HL-60/S4 treated with phorbol 12-myristate 13-acetate at 8.2 ng/mL for 4 days and 3 days (cell line): Measurements from ENCODE around the gene TIMM10.

Experiments
- in situ Hi-C: fragments of 300-500 bp; cut with MboI; formaldehyde crosslinking; loops from 2 replicates; pipeline ENCODE4 v1.15.0; 2022; ENCODE audit warnings: low sequenced_read_pairs

Gene TIMM10

GRCh38 chr11:57487920-57488659 is 42.5 kb downstream of the TIMM10 start:
- in situ Hi-C loops = no loop called here

- in situ Hi-C loops = no loop called here
Observed at GRCh38 chr11:57487021-57487778, 43.4 kb downstream of the TIMM10 start.

- in situ Hi-C loops = no loop called here
Observed at GRCh38 chr11:57485217-57485990, 45.1 kb downstream of the TIMM10 start.

- in situ Hi-C loops = no loop called here
Observed at GRCh38 chr11:57484141-57484710, 46.3 kb downstream of the TIMM10 start.

GRCh38 chr11:57483562-57483918 is 47.0 kb downstream of the TIMM10 start:
- in situ Hi-C loops = no loop called here

DNA sequence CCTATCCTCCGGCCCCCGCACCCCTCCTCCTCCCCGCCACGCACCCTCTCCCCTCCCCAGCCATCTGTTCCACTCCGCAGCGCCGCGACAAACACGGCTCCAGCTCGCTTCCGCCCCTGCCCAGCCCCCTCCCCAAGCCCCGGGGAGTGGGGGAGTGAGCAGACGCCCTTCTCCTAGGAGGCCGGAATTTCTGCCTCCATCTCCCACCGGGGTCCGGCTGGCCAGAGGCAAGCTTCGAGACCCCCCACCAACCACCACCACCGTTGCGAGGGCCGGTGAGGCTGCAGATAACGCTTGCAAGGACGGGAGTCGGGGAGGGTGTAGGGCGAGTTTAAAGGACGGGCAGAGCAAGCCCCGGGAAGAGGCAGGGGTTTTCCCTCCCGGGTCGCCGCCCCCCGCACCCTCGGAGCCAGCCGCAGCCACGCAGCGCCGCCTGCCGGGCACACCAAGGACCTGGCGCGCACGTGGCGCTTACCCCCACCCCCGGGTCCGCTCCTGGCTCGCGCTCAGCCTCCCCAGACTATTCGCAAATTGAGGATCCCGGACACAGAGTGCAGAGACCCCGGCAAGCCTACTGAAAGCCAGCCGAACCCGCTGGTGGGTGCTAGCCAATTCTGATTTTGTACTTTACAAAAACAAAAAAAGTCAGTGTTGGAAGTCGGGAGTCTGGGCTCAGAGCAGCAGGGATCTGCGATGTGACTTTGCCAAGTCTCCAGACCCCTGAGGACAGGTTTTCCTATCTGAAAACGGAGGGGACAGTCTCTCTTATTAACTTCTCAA is 47.6 kb downstream of the TIMM10 start:
- in situ Hi-C loops = no loop called here

DNA sequence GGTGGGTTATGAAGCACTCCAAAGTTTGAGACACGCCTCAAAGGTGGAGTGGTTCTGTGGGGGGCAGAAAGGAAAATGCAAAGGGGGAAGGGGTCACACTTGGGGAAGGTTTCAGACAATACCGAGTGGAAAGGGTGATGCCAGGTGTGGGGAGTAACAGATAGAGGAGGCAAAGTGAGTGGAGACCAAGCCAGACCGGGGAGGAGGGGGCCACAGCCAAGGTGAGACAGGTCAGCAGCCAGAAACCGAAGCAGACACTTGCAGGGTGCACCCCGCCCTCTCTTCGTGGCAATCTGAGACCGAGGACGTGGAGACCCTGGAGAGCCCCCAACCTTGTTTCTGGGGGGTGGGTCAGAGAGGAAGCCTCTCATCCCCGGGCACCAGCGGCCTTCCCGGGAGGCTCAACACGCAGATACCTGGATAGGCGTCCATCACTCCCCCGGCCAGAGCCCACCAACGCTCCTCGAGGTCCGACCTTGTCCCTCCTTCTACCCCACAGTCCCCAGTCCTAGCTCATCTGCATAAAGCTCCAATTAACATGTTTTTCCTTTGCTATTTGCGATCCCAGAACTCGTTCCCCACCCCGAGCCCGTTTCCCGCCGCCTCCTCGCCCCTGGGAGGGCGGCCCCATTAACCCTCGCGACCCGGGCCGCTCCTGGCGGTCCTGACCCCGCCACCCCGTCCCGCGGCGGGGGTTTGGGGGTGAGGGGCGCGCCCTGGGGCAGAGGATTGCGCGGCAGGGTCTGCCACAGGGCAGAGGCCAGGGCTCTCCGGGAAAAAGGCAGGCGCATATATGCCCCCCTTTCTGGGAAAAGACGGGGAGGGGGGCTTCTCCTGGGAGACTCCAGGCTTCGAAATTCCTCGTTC is 48.4 kb downstream of the TIMM10 start:
- in situ Hi-C loops = no loop called here

DNA sequence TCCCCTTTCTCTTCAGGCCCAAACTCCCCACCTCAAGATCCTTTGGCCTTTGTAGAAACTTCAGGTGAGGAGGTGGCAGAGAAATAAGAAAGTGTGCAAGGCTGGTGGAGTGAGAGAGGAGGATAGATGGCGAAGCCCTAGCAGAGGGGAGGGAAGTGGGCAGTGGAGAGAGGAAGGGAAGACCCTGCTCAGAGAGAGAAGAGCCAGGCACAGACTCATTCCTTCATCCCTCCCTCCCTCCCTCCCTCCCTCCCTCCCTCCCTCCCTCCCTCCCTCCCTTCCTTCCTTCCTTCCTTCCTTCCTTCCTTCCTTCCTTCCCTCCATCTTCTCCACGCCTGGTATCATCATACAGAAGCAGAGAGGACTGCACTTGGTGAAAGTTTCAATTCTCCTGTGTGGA is 49.2 kb downstream of the TIMM10 start:
- in situ Hi-C loops = no loop called here

- in situ Hi-C loops = no loop called here
Observed at GRCh38 chr11:57480409-57481137, 50.0 kb downstream of the TIMM10 start.

DNA sequence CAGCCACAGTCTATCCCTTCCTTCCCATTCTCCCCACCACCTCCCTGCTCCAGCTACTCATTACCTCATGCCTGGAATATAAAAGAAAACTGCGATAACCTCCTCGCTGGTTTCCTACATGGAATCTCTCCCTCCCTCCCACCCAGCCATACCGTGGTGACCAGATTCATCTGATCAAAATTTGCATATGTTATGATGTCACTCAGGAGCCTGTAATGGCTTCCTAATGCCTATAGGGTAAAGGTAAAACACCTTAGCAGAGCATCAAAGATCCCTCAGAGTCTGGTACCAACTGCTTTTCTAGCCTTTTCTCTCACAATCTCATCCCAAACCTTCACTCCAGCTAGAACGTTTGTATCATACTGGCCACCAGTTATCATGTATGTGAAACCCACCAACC is 50.6 kb downstream of the TIMM10 start:
- in situ Hi-C loops = no loop called here

- in situ Hi-C loops = no loop called here
Observed at GRCh38 chr11:57479021-57479663, 51.4 kb downstream of the TIMM10 start.
